ENCODE measurements around the gene ARHGAP15.

The ARHGAP15 gene

DNA sequence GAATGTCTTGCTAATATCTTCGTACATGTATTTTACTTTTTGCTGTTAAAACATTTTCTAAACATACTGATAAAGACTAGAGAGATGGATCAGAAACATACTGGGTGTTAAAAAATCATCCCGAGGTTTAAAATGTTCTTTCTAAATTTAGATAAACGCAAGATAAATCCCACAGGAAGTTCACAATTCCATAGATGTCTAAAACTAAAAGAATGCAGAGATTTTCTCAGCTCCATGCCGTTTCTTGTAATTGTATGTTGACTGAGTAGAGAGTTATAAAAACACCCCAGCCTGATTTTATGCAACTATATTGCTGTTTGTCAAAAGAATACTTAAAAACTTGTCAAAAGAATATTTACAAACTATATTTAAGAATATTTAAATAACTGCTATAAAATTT, 455.7 kb downstream of the ARHGAP15 start:
- DNase-seq (ENCODE audit: low spot score), result no peak

GRCh38 chr2:143586119-143586518, 456.9 kb downstream of the ARHGAP15 start:
- no peak for DNase-seq (ENCODE audit: low spot score)

DNA sequence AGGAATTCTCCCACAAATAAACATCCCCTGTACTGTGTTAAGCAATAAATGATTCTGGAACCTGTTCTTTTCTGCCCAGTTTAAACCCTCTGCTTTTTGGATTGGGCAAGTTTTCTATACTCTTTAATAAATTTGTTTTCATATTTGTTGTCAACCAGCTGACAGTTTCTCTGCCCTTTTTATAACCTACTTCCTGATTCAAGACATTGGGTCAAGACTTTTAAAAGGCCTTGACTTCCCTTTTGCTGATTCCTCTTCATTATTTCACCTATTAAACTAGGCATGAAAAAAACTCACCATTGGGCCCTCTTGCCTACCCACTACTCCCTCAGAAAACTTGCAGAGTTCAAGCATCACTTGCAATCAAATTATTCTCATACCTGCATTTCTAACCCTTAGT, 459.5 kb downstream of the ARHGAP15 start:
- no peak for DNase-seq (ENCODE audit: low spot score)

DNA sequence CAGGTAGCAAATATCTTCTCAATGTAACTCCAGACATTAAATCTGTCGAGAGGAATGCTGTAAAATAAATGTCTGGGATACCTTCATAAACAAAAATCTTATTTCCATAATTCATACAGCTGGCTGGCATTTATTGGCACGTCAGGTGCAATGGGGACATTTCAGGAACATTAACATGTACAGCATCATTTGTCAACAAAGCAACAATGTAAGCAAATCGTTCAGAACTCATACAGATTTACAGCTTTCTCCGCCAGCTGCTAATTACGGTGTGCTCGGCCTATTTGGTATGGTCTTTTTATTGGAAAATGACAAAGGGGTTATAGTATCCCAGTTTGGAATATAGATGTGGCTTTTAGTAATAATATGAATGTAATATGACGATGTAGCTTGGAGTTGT, 464.9 kb downstream of the ARHGAP15 start:
- DNase-seq (ENCODE audit: low spot score), result no peak

DNA sequence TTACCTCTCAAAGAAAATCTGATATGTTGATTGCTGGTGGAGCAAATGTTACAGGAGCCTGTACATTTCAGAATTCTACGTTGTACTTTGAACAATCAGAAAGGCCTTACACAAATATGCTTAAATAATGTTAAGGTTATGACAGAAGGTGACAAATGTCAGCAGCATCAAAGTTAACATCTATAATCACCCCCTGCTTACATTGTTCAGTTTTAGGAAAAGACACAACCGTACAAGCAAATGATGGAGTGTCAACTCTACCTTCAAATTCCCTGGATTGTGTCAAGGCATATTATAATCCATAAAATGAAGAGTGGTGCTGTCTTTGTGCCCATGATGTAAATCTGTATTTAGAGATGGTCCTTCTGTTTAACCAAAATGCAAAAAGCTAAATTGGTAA, 465.5 kb downstream of the ARHGAP15 start:
- DNase-seq (ENCODE audit: low spot score), result no peak

GRCh38 chr2:143600116-143600515, 470.9 kb downstream of the ARHGAP15 start:
- no peak for DNase-seq (ENCODE audit: low spot score)

DNA sequence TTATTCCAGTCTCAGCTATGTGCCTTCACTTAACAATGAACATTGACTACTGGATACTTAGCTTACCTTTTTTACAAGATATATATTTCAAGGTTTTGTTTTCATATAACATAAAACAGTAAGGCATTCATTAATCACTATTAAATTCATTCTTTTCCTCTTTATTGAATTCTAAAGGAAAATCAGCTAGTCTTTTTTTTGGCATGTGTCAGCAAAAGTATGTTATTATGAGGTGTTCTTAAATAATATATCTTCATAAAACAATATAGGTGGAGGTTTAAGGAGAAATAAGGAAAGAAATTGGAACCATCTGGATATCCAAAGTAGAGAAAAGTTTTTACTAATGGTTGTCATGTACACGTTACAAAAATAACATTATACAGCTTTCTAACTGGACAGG, 472.6 kb downstream of the ARHGAP15 start:
- no peak for DNase-seq (ENCODE audit: low spot score)

DNA sequence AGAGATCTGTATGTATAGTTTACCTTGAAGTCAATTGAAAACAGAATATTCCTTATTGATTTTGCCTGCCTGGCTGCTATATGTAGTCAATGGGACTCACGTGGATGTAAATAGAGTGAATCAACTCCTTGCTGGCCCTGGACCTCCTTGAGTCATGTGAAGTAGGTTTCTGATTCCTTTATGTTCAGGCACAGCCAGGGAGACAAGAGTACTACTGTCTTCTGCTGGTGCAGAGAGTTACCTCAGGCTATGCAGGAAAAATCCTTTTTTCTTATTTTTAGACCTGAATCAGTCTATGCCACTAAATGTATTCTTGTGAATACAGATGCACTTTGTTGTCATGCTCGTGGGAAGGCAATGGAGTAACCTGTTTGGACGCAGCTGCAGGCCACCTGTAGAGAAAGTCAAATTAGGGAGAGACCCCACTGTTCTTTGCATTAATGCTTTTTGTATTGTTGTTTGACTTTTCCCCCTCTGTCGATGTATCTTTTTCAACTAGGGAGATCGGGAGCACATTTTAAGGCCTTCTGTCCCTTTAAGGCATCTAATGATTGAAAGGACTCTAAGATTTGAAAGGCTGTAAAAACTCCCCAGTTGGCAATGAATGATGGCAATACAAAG, 473.9 kb downstream of the ARHGAP15 start:
- no peak for DNase-seq (ENCODE audit: low spot score)

DNA sequence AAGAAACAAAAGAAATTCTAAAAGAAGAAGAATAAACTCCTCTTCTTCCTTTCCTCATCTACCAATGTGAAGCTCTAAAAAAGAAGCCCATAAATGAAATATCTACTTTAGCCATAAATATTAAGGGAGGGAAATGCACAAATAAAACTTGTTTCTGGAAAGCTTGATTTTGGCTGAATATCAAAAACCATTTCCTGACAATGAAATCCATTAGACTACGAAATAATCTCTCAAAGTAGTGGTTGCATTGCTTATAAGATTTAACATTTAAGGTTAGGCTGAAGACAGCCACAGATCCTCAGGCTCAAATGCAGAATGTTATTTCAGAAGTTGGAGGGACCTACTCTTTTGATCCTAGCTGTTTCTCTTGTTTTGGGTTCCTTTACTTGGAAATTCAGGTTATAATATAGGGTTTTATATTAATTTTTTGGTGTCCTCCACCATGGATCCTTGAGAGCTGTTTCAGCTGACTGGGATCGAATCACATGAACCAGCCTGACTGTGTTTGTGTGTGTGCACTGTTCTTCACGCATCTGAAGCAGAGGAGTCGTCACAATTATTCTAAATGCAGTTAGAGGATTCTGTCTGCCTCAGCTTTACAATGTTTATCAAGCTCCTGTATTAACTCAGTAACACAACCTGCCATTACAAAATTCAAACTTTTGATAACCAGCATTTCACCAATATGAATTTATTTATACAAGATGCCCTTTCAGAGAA, 474.8 kb downstream of the ARHGAP15 start:
- no peak for DNase-seq (ENCODE audit: low spot score)

DNA sequence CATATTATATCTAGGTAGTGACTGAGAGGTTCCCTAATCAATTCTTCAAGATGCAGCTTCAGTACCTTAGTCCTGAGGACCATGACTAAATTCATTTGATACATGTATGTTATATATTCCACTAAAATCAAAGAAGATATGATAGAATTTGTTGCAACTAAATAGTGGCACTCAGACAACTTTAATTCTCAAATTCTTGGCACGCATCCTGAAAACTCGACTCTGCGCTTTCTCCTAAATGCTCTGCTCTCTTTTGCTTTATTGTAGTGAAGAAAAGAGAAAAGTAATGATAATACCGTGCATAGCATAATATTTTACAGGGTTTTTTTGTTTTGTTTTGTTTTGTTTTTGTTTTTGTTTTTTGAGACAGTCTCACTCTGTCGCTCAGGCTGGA, 475.3 kb downstream of the ARHGAP15 start:
- DNase-seq (ENCODE audit: low spot score), result no peak

DNA sequence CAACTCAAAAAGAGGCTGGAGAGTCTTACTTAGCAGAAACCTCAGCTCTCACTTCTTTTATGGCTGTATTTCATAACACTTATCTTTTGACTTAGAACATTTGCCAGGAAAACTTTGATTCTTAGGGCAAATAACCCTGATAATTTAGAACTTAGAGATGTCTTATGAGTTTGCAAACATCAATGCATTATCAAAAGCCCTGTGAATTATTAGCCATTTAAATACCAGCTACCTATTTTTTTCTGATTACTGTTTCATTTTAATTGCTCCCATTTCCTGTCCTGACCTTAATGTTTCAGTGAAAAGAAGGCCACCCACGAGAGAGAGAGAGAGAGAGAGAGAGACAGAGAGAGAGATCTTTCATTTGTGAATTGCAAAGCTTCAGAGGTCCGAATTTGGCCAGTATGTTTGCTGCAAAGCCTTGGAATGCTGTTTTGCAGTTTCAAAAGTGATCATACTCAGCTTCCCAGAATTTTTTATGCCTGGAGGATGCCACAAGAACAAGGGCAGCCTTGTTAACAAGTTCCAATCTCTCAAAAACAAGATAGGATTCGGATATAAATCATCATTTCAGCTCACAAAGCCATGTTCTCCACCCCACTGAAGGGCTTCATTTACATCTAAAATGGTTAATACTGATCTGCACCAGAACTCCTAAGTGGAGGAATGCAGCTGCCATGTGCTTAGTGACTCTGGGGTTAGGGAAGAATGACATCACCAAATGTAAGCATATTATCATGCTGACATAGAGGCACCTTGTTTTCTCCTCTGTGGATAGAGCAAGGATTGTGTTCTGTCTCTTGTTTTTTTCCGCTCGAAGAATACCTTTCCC, 478.2 kb downstream of the ARHGAP15 start:
- DNase-seq (ENCODE audit: low spot score), result no peak

- DNase-seq (ENCODE audit: low spot score), result no peak
Measured at GRCh38 chr2:143608063-143608423, 478.8 kb downstream of the ARHGAP15 start.

GRCh38 chr2:143608758-143609157, 479.5 kb downstream of the ARHGAP15 start:
- DNase-seq (ENCODE audit: low spot score), result no peak

DNA sequence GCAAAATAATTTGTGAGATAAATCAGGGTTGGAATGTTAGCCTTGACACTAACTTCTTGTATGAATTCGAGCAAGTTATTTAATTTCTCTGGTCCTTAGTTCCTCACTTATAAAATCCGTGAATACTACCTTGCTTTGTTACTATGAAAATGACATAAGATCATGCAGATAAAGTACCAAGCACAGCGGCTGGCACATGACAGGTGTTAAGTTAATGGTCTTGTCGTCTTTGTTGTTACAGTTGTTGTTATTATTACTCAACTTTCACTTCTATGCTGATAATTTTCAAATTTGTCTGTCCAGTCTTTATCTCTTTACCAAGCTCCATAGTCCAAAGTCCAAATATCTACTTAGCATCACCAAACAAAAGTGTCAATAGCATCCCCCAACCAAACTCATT, 482.1 kb downstream of the ARHGAP15 start:
- DNase-seq (ENCODE audit: low spot score), result no peak

GRCh38 chr2:143615562-143615961, 486.3 kb downstream of the ARHGAP15 start:
- DNase-seq (ENCODE audit: low spot score), result no peak

- DNase-seq (ENCODE audit: low spot score), result no peak
Measured at GRCh38 chr2:143616452-143616851, 487.2 kb downstream of the ARHGAP15 start.

DNA sequence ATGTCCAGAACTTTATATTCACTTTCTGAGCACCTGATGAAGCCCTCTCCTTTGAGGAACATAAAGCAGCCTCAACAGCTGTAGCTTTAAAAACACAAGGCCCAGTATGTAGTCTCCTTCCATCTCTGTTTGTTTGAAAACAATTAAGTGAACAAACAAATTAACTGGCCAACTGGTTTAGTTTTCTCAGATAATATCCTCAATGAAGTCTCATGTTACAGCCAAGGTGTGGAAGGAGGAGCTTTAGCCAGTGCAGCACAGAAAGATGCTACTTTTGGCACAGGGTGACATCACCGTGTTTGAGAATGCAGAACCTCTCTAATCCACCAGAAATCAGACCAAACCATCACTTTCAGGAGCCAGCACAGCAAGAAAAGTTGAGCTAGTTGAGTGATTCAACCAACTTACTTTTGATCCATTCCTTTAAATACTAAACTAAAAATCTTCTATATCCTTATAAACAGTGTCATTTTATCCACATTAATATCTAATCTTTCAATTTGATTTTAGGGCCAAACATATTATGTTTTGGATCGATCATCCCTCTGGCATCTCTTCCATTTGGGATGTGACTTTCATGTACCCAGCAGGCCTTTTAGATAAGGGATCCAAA, 488.7 kb downstream of the ARHGAP15 start:
- DNase-seq (ENCODE audit: low spot score), result no peak

- no peak for DNase-seq (ENCODE audit: low spot score)
Measured at GRCh38 chr2:143622106-143622505, 492.9 kb downstream of the ARHGAP15 start.

DNA sequence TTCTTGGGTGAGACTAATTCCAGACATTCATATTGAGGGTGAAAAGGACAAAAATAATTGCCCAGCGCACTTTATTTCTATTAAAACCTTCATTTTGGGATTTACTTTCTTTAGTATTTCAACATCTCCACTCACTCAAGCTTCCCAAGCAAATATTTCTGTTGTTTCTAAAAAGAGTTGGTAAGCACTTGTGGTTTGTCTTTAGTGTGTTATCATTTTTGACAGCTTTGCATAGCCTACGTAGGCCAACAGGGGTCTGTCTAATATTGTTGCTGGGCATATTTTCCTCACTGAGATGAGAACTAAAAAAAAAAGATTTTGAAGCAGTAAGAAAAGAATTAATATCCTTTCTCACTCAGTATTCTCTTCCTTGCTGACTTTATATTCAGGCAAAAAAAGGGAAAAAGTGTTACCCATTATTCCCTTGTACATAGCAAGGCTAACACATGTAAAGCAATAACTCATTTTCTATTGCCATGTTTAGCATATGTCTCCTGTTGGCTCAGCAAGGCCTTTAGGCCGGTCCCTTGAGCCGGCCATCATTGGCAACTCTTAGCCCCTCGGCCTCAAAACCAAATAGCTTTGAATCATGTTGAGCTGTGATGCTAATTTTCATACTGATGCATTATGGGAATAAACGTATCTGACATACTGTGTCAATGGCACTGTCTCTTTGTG, 494.2 kb downstream of the ARHGAP15 start:
- DNase-seq (ENCODE audit: low spot score), result no peak

- no peak for DNase-seq (ENCODE audit: low spot score)
Measured at GRCh38 chr2:143623909-143624260, 494.7 kb downstream of the ARHGAP15 start.

- no peak for DNase-seq (ENCODE audit: low spot score)
Measured at GRCh38 chr2:143629340-143629739, 500.1 kb downstream of the ARHGAP15 start.

GRCh38 chr2:143632751-143633374, 503.6 kb downstream of the ARHGAP15 start:
- no peak for DNase-seq (ENCODE audit: low spot score)

All from CD4-positive, alpha-beta T cell treated with Interleukin-15 for 4 hours (primary cell).